ENCODE measurements around the gene ZBTB7C. TPM values are rescaled to one million over a fixed set of nuclear protein-coding genes. Genes with fewer than 3 reads are reported as not detected.

ZBTB7C gene
- total RNA-seq, 1 experiment from 2014 or later = 0.33 TPM

GRCh38 chr18:48165111-48165866, 243.9 kb downstream of the ZBTB7C start:
- no peak overlapping the region for H3K14ac ChIP-seq (ENCODE audit: insufficient read depth, low read length)
- H3K4me1 Mint-ChIP-seq = peaks cover 26 to 33% of the 10 kb centered on the region in 2 experiments
- no peak overlapping the region for H3K4ac ChIP-seq (ENCODE audit: low read depth, low read length)
- no peaks in the 10 kb centered on the region for H4K20me1 ChIP-seq (ENCODE audit: control insufficient read depth, insufficient read depth, insufficient read length)
- no peak overlapping the region for H2BK120ac ChIP-seq (ENCODE audit: low read depth, low read length, poor library complexity, severe bottlenecking)
- no peaks in the 10 kb centered on the region for H3K79me2 ChIP-seq (ENCODE audit: insufficient read depth, low read length)
- H3K4me1 ChIP-seq (ENCODE audit: insufficient read depth, low read length) = peaks cover 7% of the 10 kb centered on the region; the same call in 1 of the 2 replicates
- no peak overlapping the region for H3K56ac ChIP-seq (ENCODE audit: insufficient read length, low read depth, low read length)
- no peak for TF ChIP-seq CTCF (conservative IDR thresholded peaks at IDR 0.05)
- peaks cover 5% of the 10 kb centered on the region; the same call in 1 of the 2 replicates for H3K27me3 ChIP-seq (ENCODE audit: insufficient read depth, low read length)
- no peak overlapping the region for H4K5ac ChIP-seq (ENCODE audit: insufficient read length, low read depth, low read length)
- H3K4me3 Mint-ChIP-seq = no peak overlapping the region
- no peak overlapping the region for H2BK15ac ChIP-seq (ENCODE audit: low read depth, low read length)
- H3K9me3 Mint-ChIP-seq = no peaks in the 10 kb centered on the region
- H3K79me1 ChIP-seq (ENCODE audit: insufficient read depth, low read depth, low read length, poor library complexity, severe bottlenecking) = no peaks in the 10 kb centered on the region
- H3K27me3 Mint-ChIP-seq (ENCODE audit: low read depth) = peaks cover 34% of the 10 kb centered on the region
- no peak overlapping the region for H3K27ac Mint-ChIP-seq
- DNase-seq = no peak
- no CpG with 5 or more reads among the region's 13 CpGs for WGBS (ENCODE audit: extremely low coverage, insufficient read length, low lambda C conversion rate)
- H2AFZ ChIP-seq (ENCODE audit: low read length) = no peak overlapping the region
- peaks cover 9% of the 10 kb centered on the region for H3K23me2 ChIP-seq (ENCODE audit: insufficient read length, low read depth, low read length, poor library complexity, severe bottlenecking)
- H4K91ac ChIP-seq (ENCODE audit: insufficient read length, low read depth, low read length) = no peak overlapping the region
- H3K4me2 ChIP-seq (ENCODE audit: insufficient read depth, insufficient read length, low read length) = no peak overlapping the region
- H3K36me3 Mint-ChIP-seq (ENCODE audit: insufficient read depth in 1 of 3, low read depth in 3 of 3) = no peaks in the 10 kb centered on the region
- no peak overlapping the region for H3T11ph ChIP-seq (ENCODE audit: low read length)
- H3K9me3 ChIP-seq (ENCODE audit: control insufficient read depth, low read depth, low read length) = no peaks in the 10 kb centered on the region
- H4K8ac ChIP-seq (replicated peaks; ENCODE audit: insufficient read length, low read depth, low read length) = no peak overlapping the region
- no peak overlapping the region for H2BK20ac ChIP-seq (ENCODE audit: low read depth, low read length, poor library complexity, severe bottlenecking)
- H3K9ac ChIP-seq (ENCODE audit: extremely low read depth, insufficient read length, low read length) = no peak overlapping the region
- H2BK12ac ChIP-seq (ENCODE audit: insufficient read length, low read depth, low read length) = no peak overlapping the region
- no peak overlapping the region for H2BK5ac ChIP-seq (ENCODE audit: insufficient read length, low read length)
- H2AK5ac ChIP-seq (ENCODE audit: insufficient read length, low read length) = no peak overlapping the region
- no peak overlapping the region for H3K18ac ChIP-seq (ENCODE audit: insufficient read length, low read depth, low read length)
- no peak overlapping the region for H3K27ac ChIP-seq (ENCODE audit: insufficient read length, low read depth, low read length)
- no peak overlapping the region for H3K23ac ChIP-seq (ENCODE audit: insufficient read length, low read depth, low read length)

Measured in H9 (cell line).